ENCODE measurements around the gene NDST3.

GRCh38 chr4:118034053-118034785 lies at the start of gene NDST3:
- TF ChIP-seq POLR2A (IDR thresholded peaks at IDR 0.05; ENCODE audit: low read depth, low read length): no peak
- TF ChIP-seq TAF1 (IDR thresholded peaks at IDR 0.05; ENCODE audit: borderline replicate concordance, low read depth, low read length): no peak

Measured in GM12892 (cell line).